ENCODE data around the gene ADRM1. TPM values are rescaled to one million over a fixed set of nuclear protein-coding genes. Genes with fewer than 3 reads are reported as not detected.

The ADRM1 gene
- total RNA-seq, 5 donors from 2014 or later (not counting 1 experiment from before 2014, with no cell fraction given) = 44.7 to 80.3 (median 72.9) TPM

Other genes starting within 250 kb of the ADRM1 start
- gene TAF4, start 237.1 kb upstream of the ADRM1 start, total RNA-seq = 10 to 100 TPM; 21.7 to 39.5 (median 35.2) TPM
- 10 to 100 TPM; 40.5 to 55.5 (median 54.4) TPM for gene LSM14B, start 180.5 kb upstream of the ADRM1 start, total RNA-seq
- gene PSMA7, start 159.6 kb upstream of the ADRM1 start, total RNA-seq = 100 to 1,000 TPM; 136 to 233 (median 208) TPM
- 10 to 100 TPM; 14.6 to 23.6 (median 19.4) TPM for gene SS18L1, start 159.2 kb upstream of the ADRM1 start, total RNA-seq
- 10 to 100 TPM; 21.1 to 51.9 (median 44.1) TPM for gene MTG2, start 120.0 kb upstream of the ADRM1 start, total RNA-seq
- gene HRH3, start 82.7 kb upstream of the ADRM1 start, total RNA-seq = not detected
- gene OSBPL2, start 64.5 kb upstream of the ADRM1 start, total RNA-seq = 10 to 100 TPM; 57.0 to 70.1 (median 63.0) TPM
- 1 to 10 TPM in 3 of 5 donors, under 1 TPM in 2; 0.48 to 4.3 (median 3.0) TPM for gene LAMA5, start 64.3 kb downstream of the ADRM1 start, total RNA-seq
- gene RPS21, start 84.1 kb downstream of the ADRM1 start, total RNA-seq = 1,000 to 10,000 TPM; 2,807 to 3,290 (median 3,085) TPM
- 1 to 10 TPM; 4.3 to 6.8 (median 5.6) TPM for gene CABLES2, start 104.3 kb downstream of the ADRM1 start, total RNA-seq
- gene RBBP8NL, start 124.5 kb downstream of the ADRM1 start, total RNA-seq = not detected
- gene GATA5, start 173.0 kb downstream of the ADRM1 start, total RNA-seq = not detected

Measured in T-cell (primary cell).